GM21526 (cell line): Measurements from ENCODE around the gene GATAD2B.
"Not testable (repeated sequence)": the region's sequence is repeated elsewhere in the genome, so short reads cannot be mapped to it uniquely, and the experiment has no call there.

ENCODE experiments used
- ATAC-seq: cut with Tn5 transposase; IDR thresholded peaks from one replicate; pipeline ENCODE4 v1.9.1; 2021; ENCODE audit warnings: moderate library complexity; ENCODE audit not compliant: unreplicated experiment, low FRiP score

The GATAD2B gene

DNA sequence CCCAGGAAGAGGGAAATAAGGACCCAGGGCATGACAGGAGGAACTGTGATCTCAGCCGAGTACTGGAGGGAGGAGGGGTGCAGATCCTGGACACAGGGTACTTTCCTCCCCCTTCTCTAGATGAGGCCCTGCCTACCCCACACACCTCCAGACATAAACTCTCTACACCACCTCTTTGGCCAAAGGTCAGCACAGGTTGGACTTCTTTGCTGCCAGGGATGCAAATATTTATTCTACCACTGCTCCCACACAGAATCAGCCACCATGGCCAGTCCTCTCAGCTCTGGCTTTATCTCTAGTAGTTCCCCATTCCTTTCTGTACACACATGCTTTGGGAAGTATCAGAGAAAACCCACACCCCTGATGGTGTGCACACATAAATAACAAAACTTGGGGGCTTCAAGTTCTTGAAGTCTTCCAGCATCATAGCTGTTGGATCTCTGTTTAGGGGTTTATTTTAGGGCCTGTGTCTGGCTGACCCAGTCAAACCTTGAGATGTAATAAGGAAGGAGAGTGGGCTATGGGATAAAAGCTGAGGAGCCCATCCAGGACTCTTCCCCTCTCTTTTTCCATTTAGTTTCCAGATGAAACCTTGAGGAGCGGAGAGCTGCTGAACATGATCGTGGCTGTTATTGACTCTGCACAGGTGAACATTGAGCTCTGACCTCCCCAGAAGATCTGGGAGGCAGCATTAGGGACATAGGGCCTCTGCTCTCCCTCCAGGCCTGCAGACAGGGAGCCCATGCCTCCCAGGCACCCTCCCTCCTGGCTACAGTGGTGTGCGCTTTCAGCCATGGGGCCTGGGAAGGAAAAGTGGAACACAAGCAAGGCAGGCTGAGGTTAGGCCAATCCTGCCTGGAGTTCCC, 154.2 kb downstream of the GATAD2B start:
- no peak for ATAC-seq

GRCh38 chr1:153767519-153767918, 155.3 kb downstream of the GATAD2B start:
- no peak for ATAC-seq

GRCh38 chr1:153766663-153767062, 156.1 kb downstream of the GATAD2B start:
- not testable (repeated sequence) for ATAC-seq

DNA sequence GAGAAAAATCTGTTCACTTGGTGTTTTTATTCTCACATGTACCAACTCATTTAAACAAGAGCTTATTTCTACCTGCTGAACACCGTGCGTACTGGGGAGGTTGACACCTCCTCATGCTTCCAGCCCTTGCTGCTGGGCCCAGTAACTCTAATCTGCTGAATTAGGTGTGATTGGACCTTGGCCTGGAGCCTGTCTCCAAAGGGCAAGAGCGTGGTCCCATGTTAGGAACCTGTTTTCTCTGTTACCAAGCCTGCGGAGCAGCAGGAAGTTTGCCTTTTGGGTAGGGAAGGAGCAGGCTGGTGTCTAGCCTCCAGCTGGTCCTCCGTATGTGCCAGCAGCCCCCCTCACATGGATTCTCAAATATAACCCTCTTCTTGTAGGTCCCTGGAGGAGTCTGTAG, 158.5 kb downstream of the GATAD2B start:
- ATAC-seq: no peak

DNA sequence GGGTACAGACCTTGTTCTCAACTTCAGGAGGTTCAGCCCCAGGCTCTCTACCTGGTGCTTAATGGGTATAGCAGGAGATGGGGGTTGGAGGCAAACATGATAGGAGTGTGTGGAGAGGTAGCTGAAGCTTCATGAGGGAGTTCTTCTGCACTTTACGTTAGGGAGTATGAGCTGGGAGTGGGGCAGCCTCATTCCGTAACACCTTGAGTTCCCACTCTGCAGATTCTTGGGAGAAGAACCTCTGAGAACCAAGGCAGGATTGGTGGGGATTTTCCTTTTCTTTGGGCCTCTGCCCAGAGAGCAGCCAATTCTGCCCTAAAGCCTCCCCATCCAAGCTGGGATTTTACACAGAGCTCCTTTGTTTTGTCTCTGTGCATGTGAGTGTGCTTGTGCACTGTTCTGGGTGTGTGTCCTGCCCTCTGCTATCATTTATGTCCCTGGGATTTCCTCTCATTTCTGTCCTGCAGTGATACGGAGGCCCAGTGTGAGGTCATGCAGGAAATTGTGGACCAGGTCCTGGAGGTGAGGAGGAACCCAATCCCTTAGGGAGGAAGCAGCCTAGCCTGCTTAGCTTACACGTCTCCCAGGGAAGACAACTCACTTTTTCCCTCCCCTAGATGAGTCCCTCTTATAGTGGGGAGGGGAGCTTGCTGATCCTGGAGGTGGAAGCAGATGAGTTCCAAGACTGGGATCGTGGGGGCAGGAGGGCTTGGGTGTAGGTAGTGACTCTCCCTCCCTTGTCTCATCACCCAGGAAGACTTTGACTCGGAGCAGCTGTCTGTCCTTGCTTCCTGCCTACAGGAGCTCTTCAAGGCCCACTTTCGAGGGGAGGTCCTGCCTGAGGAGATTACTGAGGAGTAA, 159.2 kb downstream of the GATAD2B start:
- ATAC-seq: no peak

GRCh38 chr1:153760440-153760839, 162.3 kb downstream of the GATAD2B start:
- no peak for ATAC-seq
